HepG2 (cell line): ENCODE measurements around the gene GLIS2. TPM values are rescaled to one million over a fixed set of nuclear protein-coding genes. Genes with fewer than 3 reads are reported as not detected.
A peak's percentile ranks its signal among the peaks of the same experiment; 100 is the strongest.

Experiments
- CREM ChIP-seq, 2 experiments: sonication (generic) in 1 of 2; formaldehyde crosslinking in 1 of 2; IDR thresholded peaks; 2 replicates each; pipeline versions ENCODE4 v1.4.0 to v1.6.1; 2016 to 2020; ENCODE audit warnings: antibody characterized with exemption in 1 of 2, mild to moderate bottlenecking in 1 of 2, missing genetic modification reagents in 1 of 2
- HINFP ChIP-seq: sonication (generic); formaldehyde crosslinking; IDR thresholded peaks from 2 replicates; pipeline ENCODE4 v1.4.0; 2020; ENCODE audit warnings: low read depth, mild to moderate bottlenecking, missing genetic modification reagents
- HMGXB3 ChIP-seq: sonication (generic); formaldehyde crosslinking; IDR thresholded peaks from 2 replicates; pipeline ENCODE4 v1.4.0; 2020; ENCODE audit warnings: missing genetic modification reagents, borderline replicate concordance
- MIER3 ChIP-seq: IDR thresholded peaks from 2 replicates; pipeline ENCODE4 v1.6.1; 2016; ENCODE audit warnings: missing compliant biosample characterization, borderline replicate concordance
- NFKBIZ ChIP-seq: IDR thresholded peaks from 2 replicates; pipeline ENCODE4 v1.6.1; 2018; ENCODE audit warnings: missing genetic modification reagents, missing compliant biosample characterization
- RNF219 ChIP-seq: sonication (generic); formaldehyde crosslinking; IDR thresholded peaks from 2 replicates; pipeline ENCODE4 v1.5.0; 2020; ENCODE audit warnings: mild to moderate bottlenecking, missing genetic modification reagents
- TAF15 ChIP-seq: fragments of 200-400 bp; formaldehyde crosslinking; IDR thresholded peaks from one replicate; pipeline ENCODE4 v1.6.1; 2018; ENCODE audit warnings: mild to moderate bottlenecking, low read depth, low read length; ENCODE audit not compliant: poor library complexity, severe bottlenecking
- XRCC5 ChIP-seq: fragments of 200-400 bp; formaldehyde crosslinking; optimal IDR thresholded peaks from 2 replicates; pipeline ENCODE3; 2017; ENCODE audit warnings: mild to moderate bottlenecking, low read length
- ZBTB4 ChIP-seq: sonication (generic); formaldehyde crosslinking; IDR thresholded peaks from 2 replicates; pipeline ENCODE4 v1.4.0; 2020; ENCODE audit warnings: missing genetic modification reagents, mild to moderate bottlenecking, borderline replicate concordance
- ZNF230 ChIP-seq: sonication (generic); formaldehyde crosslinking; IDR thresholded peaks from 2 replicates; pipeline ENCODE4 v1.4.0; 2020; ENCODE audit warnings: mild to moderate bottlenecking, missing genetic modification reagents
- ZNF232 ChIP-seq: sonication (generic); formaldehyde crosslinking; IDR thresholded peaks from 2 replicates; pipeline ENCODE4 v1.4.0; 2020; ENCODE audit warnings: missing genetic modification reagents, borderline replicate concordance
- ZNF3 ChIP-seq: IDR thresholded peaks from 2 replicates; pipeline ENCODE4 v1.7.0; 2017; ENCODE audit warnings: inconsistent platforms
- ZNF34 ChIP-seq: sonication (generic); formaldehyde crosslinking; IDR thresholded peaks from 2 replicates; pipeline ENCODE4 v1.4.0; 2020; ENCODE audit warnings: mild to moderate bottlenecking, missing genetic modification reagents, borderline replicate concordance
- ZNF605 ChIP-seq: sonication (generic); formaldehyde crosslinking; IDR thresholded peaks from 2 replicates; pipeline ENCODE4 v1.8.0; 2022; ENCODE audit warnings: mild to moderate bottlenecking, missing genetic modification reagents
- ZNF781 ChIP-seq: sonication (generic); formaldehyde crosslinking; IDR thresholded peaks from 2 replicates; pipeline ENCODE4 v1.5.1; 2020; ENCODE audit warnings: borderline replicate concordance, mild to moderate bottlenecking, missing genetic modification reagents; ENCODE audit errors: not compliant biosample characterization
- polyA plus RNA-seq, 8 experiments: library from polyadenylated mRNA; depleted of rRNA in 3 of 8; stranded (reverse) in 7 of 8; unstranded in 1 of 8; fragments of >200 nt; fragmentation: Illumina TruSeq in 4 of 8; extraction: Trizol in 4 of 8; gene quantifications; 2 replicates each; pipeline versions ENCODE4 v1.2.1 to v1.2.3, GENCODE V29; 2011 to 2016; ENCODE audit warnings: low read depth in 4 of 8, missing spikeins in 1 of 8, mixed read lengths in 1 of 8; ENCODE audit not compliant: insufficient read depth in 1 of 8
- total RNA-seq, 5 experiments: library from RNA; depleted of rRNA; stranded (reverse); fragments of >200 nt; fragmentation: Illumina TruSeq; extraction: Trizol; gene quantifications; 2 replicates each; pipeline ENCODE4 v1.2.3, GENCODE V29; 2016; ENCODE audit warnings: low read depth in 1 of 5

The GLIS2 gene
- total and polyA plus RNA-seq, 2 of the 13 experiments (the other 11 are each of a cell fraction or from before 2014, with no cell fraction given), result 0.28 to 0.29 TPM

- peak; percentile 18 for TF ChIP-seq HMGXB3
- peak; percentile 59 for TF ChIP-seq XRCC5
- TF ChIP-seq ZNF230 (CRISPR knock-in tag), result peak; percentile 86
- TF ChIP-seq RNF219 (CRISPR knock-in tag), result peak; percentile 79; the same call in 1 of the 2 replicates
- TF ChIP-seq HINFP, result peak; percentile 62
- peak; percentile 70; the same call in 1 of the 2 replicates for TF ChIP-seq ZNF3 (CRISPR knock-in tag)
- TF ChIP-seq NFKBIZ (CRISPR knock-in tag), result peak; percentile 45; the same call in 1 of the 2 replicates
- peak; percentile 69 for TF ChIP-seq CREM (IDR thresholded peaks at IDR 0.05)
- TF ChIP-seq CREM (CRISPR knock-in tag; IDR thresholded peaks at IDR 0.05), result no peak
- TF ChIP-seq ZNF605 (CRISPR knock-in tag), result peak; percentile 89
- 0 out of 2 replicates have a peak, but pooled peaks have one; percentile 50 for TF ChIP-seq ZNF34 (CRISPR knock-in tag)
- peak; percentile 51; the same call in 1 of the 2 replicates for TF ChIP-seq MIER3 (CRISPR knock-in tag)
- TF ChIP-seq ZBTB4 (CRISPR knock-in tag), result peak; percentile 48; the same call in 1 of the 2 replicates
- TF ChIP-seq TAF15, result peak; percentile 75
- peak; percentile 96 for TF ChIP-seq ZNF781 (CRISPR knock-in tag)
- TF ChIP-seq ZNF232 (CRISPR knock-in tag), result peak; percentile 28; the same call in 1 of the 2 replicates
Observed at GRCh38 chr16:4271176-4272113, 44.4 kb upstream of the GLIS2 start (continued).
